HepG2 (cell line): ENCODE data around the gene PARVB. TPM values are rescaled to one million over a fixed set of nuclear protein-coding genes. Genes with fewer than 3 reads are reported as not detected.

ENCODE experiments used
- ATAC-seq: fragments of 200-7000 bp; cut with Tn5 transposase; 3 replicates; pipeline ENCODE4 v1.9.1; 2020; ENCODE audit warnings: mild to moderate bottlenecking, moderate library complexity
- BruUV-seq: library from RNA; stranded (reverse); fragments of 400-500 nt; replicated peaks from 2 replicates; lab custom pipeline; 2021; lab: Mats Ljungman, UMichigan
- CTCF ChIA-PET: fragments of 300-600 bp; formaldehyde crosslinking; extraction: SDS; loops from one replicate; lab custom pipeline; 2021; ENCODE audit warnings: low total read pairs, inconsistent platforms, low intra/inter-chr PET ratio; lab: Yijun Ruan, JAX
- POLR2A ChIA-PET: fragments of 350-600 bp; sonication (Branson Sonifier 250); formaldehyde crosslinking; loops from one replicate; lab custom pipeline; 2020; ENCODE audit warnings: antibody characterized with exemption, inconsistent platforms; lab: Yijun Ruan, JAX
- DNase-seq: peaks from one replicate; pipeline ENCODE4 v3.0.0-alpha.2; 2015; ENCODE audit warnings: low spot score
- FAIRE-seq: peaks from 3 replicates; lab custom pipeline; 2011; peaks lifted over from hg19 to GRCh38; lab: Jason Lieb, UNC
- H2AFZ ChIP-seq: one replicate; pipeline ENCODE4 v1.6.1; 2011; ENCODE audit warnings: low read length, inconsistent platforms
- H3K27ac ChIP-seq: fragments of 300-600 bp; 3 replicates; pipeline ENCODE4 v1.8.0; 2011; ENCODE audit warnings: mixed run types, mild to moderate bottlenecking, mixed read lengths, low read length, inconsistent platforms; ENCODE audit not compliant: insufficient read depth; ENCODE audit errors: extremely low read length
- H3K27me3 ChIP-seq, 2 experiments: fragments of 200-600 bp in 1 of 2; 2 replicates in 1 of 2; 3 replicates in 1 of 2; pipeline versions ENCODE4 v1.6.0 to v1.8.0; 2011; ENCODE audit warnings: low read length in 2 of 2, mild to moderate bottlenecking in 2 of 2, moderate library complexity in 2 of 2, inconsistent platforms in 1 of 2; ENCODE audit not compliant: insufficient read depth in 2 of 2, control insufficient read depth in 1 of 2
- H3K36me3 ChIP-seq, 2 experiments: fragments of 200-600 bp in 1 of 2; replicated peaks in 1 of 2; 2 replicates in 1 of 2; 3 replicates in 1 of 2; pipeline versions ENCODE4 v1.5.1 to v1.8.0; 2011; ENCODE audit warnings: low read length in 2 of 2, inconsistent platforms in 1 of 2; ENCODE audit not compliant: insufficient read depth in 2 of 2, control insufficient read depth in 1 of 2
- H3K4me1 ChIP-seq: 2 replicates; pipeline ENCODE4 v1.5.1; 2012; ENCODE audit warnings: low read length, inconsistent platforms; ENCODE audit not compliant: insufficient read depth
- H3K4me2 ChIP-seq: 2 replicates; pipeline ENCODE4 v1.6.0; 2011; ENCODE audit warnings: low read depth, low read length, inconsistent platforms
- H3K4me3 ChIP-seq, 3 experiments: fragments of 200-600 bp in 1 of 3; sonication (generic), shearing (Covaris generic) in 1 of 3; replicated peaks in 1 of 3; 2 replicates each; pipeline ENCODE4 v1.5.1; 2011 to 2016; ENCODE audit warnings: low read length in 3 of 3, inconsistent platforms in 2 of 3, low read depth in 2 of 3, mild to moderate bottlenecking in 2 of 3, control low read depth in 1 of 3, mixed read lengths in 1 of 3; ENCODE audit not compliant: insufficient read depth in 1 of 3
- H3K79me2 ChIP-seq: one replicate; pipeline ENCODE4 v1.6.1; 2011; ENCODE audit warnings: low read length, inconsistent platforms; ENCODE audit not compliant: insufficient read depth
- H3K9ac ChIP-seq: 2 replicates; pipeline ENCODE4 v1.6.0; 2011; ENCODE audit warnings: mild to moderate bottlenecking, low read depth, low read length, inconsistent platforms; ENCODE audit not compliant: insufficient read depth
- H3K9me3 ChIP-seq: 2 replicates; pipeline ENCODE4 v1.5.1; 2012; ENCODE audit warnings: mild to moderate bottlenecking, low read length
- H4K20me1 ChIP-seq: 2 replicates; pipeline ENCODE4 v1.6.0; 2011; ENCODE audit warnings: inconsistent platforms, mild to moderate bottlenecking, low read length, moderate library complexity; ENCODE audit not compliant: insufficient read depth
- CEBPB ChIP-seq: IDR thresholded peaks from 2 replicates; pipeline ENCODE4 v1.6.1; 2011; ENCODE audit warnings: low read depth, low read length, improper control_type of control experiment, borderline replicate concordance
- MTA1 ChIP-seq: sonication (generic); formaldehyde crosslinking; IDR thresholded peaks from 2 replicates; pipeline ENCODE4 v1.4.0; 2020; ENCODE audit warnings: missing genetic modification reagents, mild to moderate bottlenecking, borderline replicate concordance
- PHB2 ChIP-seq: fragments of 450-650 bp; IDR thresholded peaks from 2 replicates; pipeline ENCODE4 v1.6.1; 2018; ENCODE audit not compliant: partially characterized antibody
- SAFB2 ChIP-seq: sonication (generic); formaldehyde crosslinking; IDR thresholded peaks from 2 replicates; pipeline ENCODE4 v1.5.1; 2020; ENCODE audit warnings: missing genetic modification reagents, low read depth, mild to moderate bottlenecking, borderline replicate concordance
- SCMH1 ChIP-seq: sonication (generic); formaldehyde crosslinking; IDR thresholded peaks from 2 replicates; pipeline ENCODE4 v1.9.0; 2021; ENCODE audit warnings: missing genetic modification reagents, mild to moderate bottlenecking, borderline replicate concordance
- ZNF598 ChIP-seq: sonication (generic); formaldehyde crosslinking; IDR thresholded peaks from 2 replicates; pipeline ENCODE4 v1.5.1; 2020; ENCODE audit warnings: mild to moderate bottlenecking, missing genetic modification reagents, borderline replicate concordance
- WGBS: methylation state at CpG from one replicate; pipeline ENCODE4 v1.1.6; 2017; ENCODE audit warnings: low lambda C conversion rate; 5-methylcytosine and 5-hydroxymethylcytosine counted together
- in situ Hi-C: cut with HindIII; loops from 2 replicates; pipeline ENCODE4 v1.10.0; 2017; ENCODE audit warnings: low pct_unique_long_range_greater_than_20kb; ENCODE audit not compliant: extremely low pct_ligation_motif_present
- intact Hi-C: fragments of 100-400 bp; cut with micrococcal nuclease; formaldehyde crosslinking; loops from one replicate; pipeline ENCODE4 v1.10.0; 2022; ENCODE audit not compliant: unreplicated experiment
- polyA plus RNA-seq, 8 experiments: library from polyadenylated mRNA; depleted of rRNA in 3 of 8; stranded (reverse) in 7 of 8; unstranded in 1 of 8; fragments of >200 nt; fragmentation: Illumina TruSeq in 4 of 8; extraction: Trizol in 4 of 8; gene quantifications; 2 replicates each; pipeline versions ENCODE4 v1.2.1 to v1.2.3, GENCODE V29; 2011 to 2016; ENCODE audit warnings: low read depth in 4 of 8, missing spikeins in 1 of 8, mixed read lengths in 1 of 8; ENCODE audit not compliant: insufficient read depth in 1 of 8
- total RNA-seq, 5 experiments: library from RNA; depleted of rRNA; stranded (reverse); fragments of >200 nt; fragmentation: Illumina TruSeq; extraction: Trizol; gene quantifications; 2 replicates each; pipeline ENCODE4 v1.2.3, GENCODE V29; 2016; ENCODE audit warnings: low read depth in 1 of 5
- TF ChIP-seq, protein P1 (sequence below), 2 experiments: sonication (generic) in 1 of 2; formaldehyde crosslinking in 1 of 2; IDR thresholded peaks; 2 replicates each; pipeline versions ENCODE4 v1.6.1 to v1.9.0; 2014 to 2022; ENCODE audit warnings: antibody characterized with exemption in 1 of 2, borderline replicate concordance in 1 of 2, inconsistent platforms in 1 of 2, low read depth in 1 of 2, missing genetic modification reagents in 1 of 2
- TF ChIP-seq, protein P2 (sequence below): IDR thresholded peaks from 2 replicates; pipeline ENCODE4 v1.4.0; 2020; ENCODE audit warnings: mild to moderate bottlenecking, missing genetic modification reagents

PARVB gene
- total and polyA plus RNA-seq, 2 of the 13 experiments (the other 11 are each of a cell fraction or from before 2014, with no cell fraction given) = 0.11 to 0.15 TPM

DNA sequence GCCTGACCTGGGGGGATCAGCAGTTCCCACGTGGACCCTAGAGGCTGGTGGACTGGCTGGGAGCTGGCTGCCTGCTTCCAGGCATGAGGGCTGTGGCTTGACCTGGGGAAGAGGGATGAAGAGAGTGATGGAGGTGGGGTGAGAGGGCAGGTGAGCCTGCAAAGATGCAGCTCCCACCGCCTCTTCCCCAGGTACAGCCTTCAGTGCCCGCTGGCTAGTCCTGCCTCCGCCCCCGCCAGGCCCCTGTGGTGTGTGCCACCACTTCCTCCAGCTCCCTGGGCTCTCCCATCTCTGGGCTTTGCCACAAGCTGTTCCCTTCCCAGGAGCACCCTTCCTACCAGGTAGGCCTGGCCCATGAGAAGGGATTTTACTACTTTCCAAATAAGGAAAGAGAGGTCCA, 175.8 kb downstream of the PARVB start (continued):
- TF ChIP-seq CEBPB (no peak), SAFB2 (no peak), ZNF598 (CRISPR knock-in tag) (no peak)
- TF ChIP-seq, protein P1, sequence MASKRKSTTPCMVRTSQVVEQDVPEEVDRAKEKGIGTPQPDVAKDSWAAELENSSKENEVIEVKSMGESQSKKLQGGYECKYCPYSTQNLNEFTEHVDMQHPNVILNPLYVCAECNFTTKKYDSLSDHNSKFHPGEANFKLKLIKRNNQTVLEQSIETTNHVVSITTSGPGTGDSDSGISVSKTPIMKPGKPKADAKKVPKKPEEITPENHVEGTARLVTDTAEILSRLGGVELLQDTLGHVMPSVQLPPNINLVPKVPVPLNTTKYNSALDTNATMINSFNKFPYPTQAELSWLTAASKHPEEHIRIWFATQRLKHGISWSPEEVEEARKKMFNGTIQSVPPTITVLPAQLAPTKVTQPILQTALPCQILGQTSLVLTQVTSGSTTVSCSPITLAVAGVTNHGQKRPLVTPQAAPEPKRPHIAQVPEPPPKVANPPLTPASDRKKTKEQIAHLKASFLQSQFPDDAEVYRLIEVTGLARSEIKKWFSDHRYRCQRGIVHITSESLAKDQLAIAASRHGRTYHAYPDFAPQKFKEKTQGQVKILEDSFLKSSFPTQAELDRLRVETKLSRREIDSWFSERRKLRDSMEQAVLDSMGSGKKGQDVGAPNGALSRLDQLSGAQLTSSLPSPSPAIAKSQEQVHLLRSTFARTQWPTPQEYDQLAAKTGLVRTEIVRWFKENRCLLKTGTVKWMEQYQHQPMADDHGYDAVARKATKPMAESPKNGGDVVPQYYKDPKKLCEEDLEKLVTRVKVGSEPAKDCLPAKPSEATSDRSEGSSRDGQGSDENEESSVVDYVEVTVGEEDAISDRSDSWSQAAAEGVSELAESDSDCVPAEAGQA (IDR thresholded peaks at IDR 0.05; ENCODE audit: low read depth) = no peak
- TF ChIP-seq, protein P1 (CRISPR knock-in tag; IDR thresholded peaks at IDR 0.05; ENCODE audit: borderline replicate concordance) = no peak
- TF ChIP-seq, all 625 proteins: peak for 0

DNA sequence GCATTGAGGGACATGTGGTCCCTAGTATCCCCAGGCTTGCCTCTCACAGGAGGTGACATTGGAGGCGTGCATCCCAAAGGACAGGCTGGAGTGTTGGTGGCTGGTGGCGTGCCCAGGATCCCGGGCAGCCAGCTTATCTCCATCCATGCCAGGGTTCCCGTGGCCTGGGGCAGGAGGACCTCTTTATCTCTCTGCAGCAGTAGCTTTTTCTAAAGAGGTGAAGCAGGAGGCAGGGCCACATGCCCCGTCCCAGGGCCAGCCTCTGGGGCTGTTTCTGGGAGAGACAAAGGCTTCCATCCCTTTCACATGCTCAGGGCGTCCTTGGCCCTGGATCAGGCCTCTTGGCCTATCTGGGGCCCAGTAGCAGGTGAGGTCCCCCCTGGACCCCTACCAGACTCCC, 176.3 kb downstream of the PARVB start:
- FAIRE-seq (no peak), DNase-seq (no peak), ATAC-seq (no peak)
- TF ChIP-seq SCMH1 (CRISPR knock-in tag) = no peak
- TF ChIP-seq MTA1 (CRISPR knock-in tag) = no peak
- no peak for TF ChIP-seq PHB2
- TF ChIP-seq, protein P2, sequence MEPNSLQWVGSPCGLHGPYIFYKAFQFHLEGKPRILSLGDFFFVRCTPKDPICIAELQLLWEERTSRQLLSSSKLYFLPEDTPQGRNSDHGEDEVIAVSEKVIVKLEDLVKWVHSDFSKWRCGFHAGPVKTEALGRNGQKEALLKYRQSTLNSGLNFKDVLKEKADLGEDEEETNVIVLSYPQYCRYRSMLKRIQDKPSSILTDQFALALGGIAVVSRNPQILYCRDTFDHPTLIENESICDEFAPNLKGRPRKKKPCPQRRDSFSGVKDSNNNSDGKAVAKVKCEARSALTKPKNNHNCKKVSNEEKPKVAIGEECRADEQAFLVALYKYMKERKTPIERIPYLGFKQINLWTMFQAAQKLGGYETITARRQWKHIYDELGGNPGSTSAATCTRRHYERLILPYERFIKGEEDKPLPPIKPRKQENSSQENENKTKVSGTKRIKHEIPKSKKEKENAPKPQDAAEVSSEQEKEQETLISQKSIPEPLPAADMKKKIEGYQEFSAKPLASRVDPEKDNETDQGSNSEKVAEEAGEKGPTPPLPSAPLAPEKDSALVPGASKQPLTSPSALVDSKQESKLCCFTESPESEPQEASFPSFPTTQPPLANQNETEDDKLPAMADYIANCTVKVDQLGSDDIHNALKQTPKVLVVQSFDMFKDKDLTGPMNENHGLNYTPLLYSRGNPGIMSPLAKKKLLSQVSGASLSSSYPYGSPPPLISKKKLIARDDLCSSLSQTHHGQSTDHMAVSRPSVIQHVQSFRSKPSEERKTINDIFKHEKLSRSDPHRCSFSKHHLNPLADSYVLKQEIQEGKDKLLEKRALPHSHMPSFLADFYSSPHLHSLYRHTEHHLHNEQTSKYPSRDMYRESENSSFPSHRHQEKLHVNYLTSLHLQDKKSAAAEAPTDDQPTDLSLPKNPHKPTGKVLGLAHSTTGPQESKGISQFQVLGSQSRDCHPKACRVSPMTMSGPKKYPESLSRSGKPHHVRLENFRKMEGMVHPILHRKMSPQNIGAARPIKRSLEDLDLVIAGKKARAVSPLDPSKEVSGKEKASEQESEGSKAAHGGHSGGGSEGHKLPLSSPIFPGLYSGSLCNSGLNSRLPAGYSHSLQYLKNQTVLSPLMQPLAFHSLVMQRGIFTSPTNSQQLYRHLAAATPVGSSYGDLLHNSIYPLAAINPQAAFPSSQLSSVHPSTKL (CRISPR knock-in tag) = no peak
- no TSS peak for BruUV-seq
- Histone ChIP-seq H3K4me3 (no peak overlapping the region), H3K9ac (no peak overlapping the region), H3K27ac (no peak overlapping the region), H2AFZ (no peak overlapping the region), H3K36me3 (no peaks in the 10 kb centered on the region), H3K4me2 (no peak overlapping the region), H4K20me1 (no peaks in the 10 kb centered on the region), H3K79me2 (no peaks in the 10 kb centered on the region), H3K27me3 (peaks cover 5 to 38% of the 10 kb centered on the region in 2 experiments; a peak in 4 of 5 replicates), H3K9me3 (no peaks in the 10 kb centered on the region), H3K4me1 (no peaks in the 10 kb centered on the region)
- CTCF ChIA-PET = no interaction called here
- POLR2A ChIA-PET = no interaction called here
- intact Hi-C loops (no loop called here), in situ Hi-C loops (no loop called here)
- no CpG with 5 or more reads among the region's 6 CpGs for WGBS
